ENCODE results near the gene EMILIN2.

GRCh38 chr18:2823202-2823601 lies 23.6 kb upstream of the EMILIN2 start:
- TF ChIP-seq EP300 (IDR thresholded peaks at IDR 0.05): no peak
- TF ChIP-seq CTCF (IDR thresholded peaks at IDR 0.05): no peak
- TF ChIP-seq SMC3 (IDR thresholded peaks at IDR 0.05): no peak
- TF ChIP-seq MYC (IDR thresholded peaks at IDR 0.05; ENCODE audit: borderline replicate concordance, low read length): no peak
- TF ChIP-seq SREBF2 (IDR thresholded peaks at IDR 0.05): no peak
